OCI-M1 (cell line): ENCODE data around the gene KIF26B.

ENCODE experiments used
- DNase-seq: peaks from one replicate; lab custom pipeline; 2025; lab: John Stamatoyannopoulos, UW

KIF26B gene

DNA sequence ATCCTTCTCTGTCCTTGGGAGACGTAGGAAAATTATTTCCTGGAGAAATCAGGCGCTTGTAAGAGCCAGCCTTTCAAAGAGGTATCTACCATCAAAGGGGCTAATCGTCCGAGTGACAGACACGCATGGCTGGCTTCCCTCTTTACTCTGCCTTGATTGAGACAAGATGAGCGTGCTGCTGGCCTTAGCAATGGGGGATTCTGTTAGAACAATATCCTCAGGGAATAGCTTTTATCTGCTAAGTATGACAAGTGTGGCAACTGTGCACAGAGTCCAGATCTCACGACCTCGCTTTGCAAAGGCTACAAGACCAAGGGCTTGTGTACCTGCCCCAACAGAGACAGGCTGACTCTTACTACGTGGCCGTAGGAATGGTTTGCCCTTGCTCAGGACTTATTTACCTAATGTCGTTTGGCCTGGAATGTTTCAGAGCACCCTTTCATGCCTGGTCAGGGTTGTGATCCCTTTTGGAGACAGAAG lies 417.1 kb downstream of the KIF26B start:
- DNase-seq, result no peak

DNA sequence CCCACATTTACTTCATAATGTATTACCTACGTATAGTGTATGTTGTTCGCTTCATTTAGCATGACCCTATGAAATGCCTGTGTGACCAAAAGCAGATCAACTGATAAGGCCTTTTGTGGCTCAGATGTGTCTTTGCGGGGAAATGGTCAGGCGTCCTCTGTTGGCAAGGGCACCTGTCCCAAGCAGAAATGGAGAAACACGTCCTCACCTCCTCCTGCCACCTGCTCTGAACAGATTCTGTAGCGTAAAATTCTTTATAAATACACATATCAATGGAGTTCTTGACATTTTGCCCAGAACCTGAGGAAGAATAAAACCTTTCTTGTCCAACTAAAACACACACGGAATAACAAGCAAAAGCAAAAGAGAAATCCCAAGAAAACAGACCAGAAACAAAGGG lies 417.9 kb downstream of the KIF26B start:
- no peak for DNase-seq

DNA sequence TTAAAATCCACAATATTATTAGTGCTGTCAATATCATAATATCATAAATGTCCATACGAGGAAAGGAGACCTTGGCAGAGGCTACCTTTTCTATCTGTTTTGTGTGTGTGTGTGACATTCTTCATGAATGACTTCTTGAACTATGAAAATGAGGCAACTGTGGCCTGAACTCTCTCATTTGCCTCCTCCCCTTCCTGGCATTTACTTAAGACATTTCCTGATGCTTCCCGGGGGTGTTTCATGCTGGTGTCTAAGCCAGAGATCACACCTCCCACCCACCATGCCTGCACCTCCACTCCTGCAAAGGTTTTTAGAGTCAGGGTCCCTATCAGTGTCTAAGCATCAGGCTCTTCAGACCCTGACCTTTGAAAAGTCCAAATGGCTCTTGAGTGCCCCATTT lies 420.9 kb downstream of the KIF26B start:
- DNase-seq, result no peak

DNA sequence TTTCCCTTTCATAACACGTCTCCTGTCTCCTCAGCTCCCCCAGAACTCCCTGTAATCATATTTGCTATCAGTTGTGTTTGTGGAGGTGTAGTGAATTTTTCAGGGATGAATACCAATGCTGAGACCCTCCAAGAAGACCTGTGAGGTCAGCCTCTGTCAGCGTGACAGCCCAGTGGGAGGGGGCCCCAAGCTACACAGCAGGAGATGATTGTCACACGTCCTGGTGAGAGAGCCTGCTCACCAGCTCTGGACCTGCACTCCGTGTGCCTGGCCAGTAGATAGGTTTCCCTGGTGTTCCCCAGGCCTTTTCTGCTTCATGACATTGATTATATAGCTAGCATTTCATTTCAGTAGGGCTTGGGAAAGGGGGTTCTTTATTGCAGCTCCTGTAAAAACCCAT lies 421.5 kb downstream of the KIF26B start:
- no peak for DNase-seq

DNA sequence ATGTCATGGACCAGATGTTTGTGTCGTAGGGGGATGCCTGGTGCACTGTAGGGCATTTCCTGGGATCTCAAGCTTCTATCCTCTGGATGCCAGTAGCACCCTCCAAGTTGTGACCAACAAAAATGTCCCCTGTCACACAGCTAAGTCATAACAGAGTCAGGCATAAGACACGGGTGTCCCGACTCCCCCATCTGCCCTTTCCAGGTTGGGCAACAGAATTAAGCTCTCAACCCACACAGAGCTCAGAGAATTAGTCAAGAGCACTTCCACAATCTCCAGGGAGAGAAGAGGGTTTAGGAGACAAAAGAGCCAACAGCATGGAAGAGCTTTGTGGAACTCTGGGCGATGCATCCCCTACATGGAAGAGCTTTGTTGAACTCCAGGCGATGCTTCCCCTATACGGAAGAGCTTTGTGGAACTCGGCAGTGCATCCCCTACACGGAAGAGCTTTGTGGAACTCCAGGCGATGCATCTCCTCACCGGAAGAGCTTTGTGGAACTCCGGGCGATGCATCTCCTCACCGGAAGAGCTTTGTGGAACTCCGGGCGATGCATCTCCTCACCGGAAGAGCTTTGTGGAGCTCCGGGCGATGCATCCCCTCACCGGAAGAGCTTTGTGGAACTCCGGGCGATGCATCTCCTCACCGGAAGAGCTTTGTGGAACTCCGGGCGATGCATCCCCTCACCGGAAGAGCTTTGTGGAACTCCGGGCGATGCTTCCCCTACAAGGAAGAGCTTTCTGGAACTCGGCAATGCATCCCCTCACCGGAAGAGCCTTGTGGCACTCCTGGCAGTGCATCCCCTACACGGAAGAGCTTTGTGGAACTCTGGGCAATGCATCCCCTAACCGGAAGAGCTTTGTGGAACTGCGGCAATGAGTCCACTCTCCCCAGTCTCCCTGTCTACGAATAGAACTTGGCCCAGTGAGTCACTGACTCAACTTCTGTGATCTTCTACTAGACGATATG lies 422.7 kb downstream of the KIF26B start:
- no peak for DNase-seq

DNA sequence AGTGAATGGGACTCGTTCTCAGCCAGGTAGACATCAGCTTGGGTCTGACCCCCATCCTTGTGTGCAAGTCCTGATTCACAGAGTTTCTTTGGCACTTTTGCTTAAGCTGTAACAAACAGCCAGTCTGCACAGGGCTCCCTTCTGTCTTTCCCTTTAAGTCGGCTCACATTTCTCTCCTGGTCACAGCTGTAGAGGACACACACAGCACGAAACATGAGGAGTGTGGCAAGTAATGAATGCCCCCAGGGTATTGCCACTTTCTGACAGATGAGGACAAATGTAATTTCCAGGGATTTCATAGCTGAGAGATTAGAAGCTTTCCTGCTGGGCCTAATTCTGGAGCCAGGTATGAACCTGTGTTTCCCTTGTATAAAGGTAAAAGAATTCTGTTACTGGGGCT lies 423.5 kb downstream of the KIF26B start:
- DNase-seq, result no peak

DNA sequence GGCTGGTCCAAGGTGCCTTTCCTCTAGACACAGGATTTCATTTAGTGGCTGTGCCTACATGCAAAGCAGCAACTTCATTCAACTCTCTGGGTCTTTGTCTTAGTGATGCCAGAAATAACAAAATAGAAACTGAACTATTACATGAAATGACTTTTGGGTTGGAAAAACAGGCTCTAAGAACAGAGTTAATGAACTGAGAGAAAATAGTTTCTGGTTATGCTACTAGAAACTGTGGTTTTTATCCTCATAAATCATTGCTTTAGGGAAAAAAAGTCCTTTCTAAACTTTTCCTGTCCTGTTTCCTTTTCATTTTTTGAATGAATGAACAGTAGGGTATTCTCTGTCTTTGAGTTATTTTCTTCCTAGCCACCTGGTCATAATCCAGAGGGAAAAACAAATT lies 424.0 kb downstream of the KIF26B start:
- DNase-seq, result no peak

DNA sequence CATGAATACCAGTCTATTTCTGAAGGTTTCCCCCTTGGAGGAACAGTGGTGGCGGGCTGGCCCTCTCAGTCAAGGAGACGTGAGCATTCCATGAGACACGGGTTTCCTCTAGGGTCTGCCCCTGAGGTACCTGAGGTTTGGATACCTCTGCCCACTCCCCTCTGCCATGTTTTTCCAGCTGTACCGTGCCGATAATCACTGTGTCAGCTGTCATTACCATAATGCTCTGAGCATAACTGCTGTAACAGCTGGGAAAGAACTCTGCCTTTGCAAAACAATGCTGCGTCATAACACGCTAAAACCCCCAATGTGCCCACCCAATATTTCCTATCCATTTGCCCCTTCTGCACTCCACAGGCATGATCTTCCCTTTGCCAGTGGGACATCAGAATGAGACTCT lies 425.1 kb downstream of the KIF26B start:
- no peak for DNase-seq

DNA sequence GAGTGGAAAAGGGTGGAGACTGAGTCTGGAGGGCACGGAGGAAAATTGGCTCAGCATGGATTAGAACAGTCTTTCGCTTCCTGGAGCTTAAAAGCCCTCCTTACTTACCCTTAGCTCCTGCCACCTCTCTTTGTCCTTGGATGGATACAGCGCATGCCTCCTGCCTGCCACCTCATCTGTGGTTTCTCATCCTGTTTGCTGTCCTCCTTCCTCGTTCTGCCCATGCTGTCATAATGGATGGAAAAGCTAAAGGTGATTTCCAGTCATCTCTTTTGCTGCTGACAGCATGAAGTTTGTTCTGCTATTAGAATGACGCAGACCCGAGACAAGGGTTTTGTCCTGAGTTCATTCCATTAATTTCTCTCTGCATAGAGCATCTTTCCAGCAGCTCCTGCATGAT lies 425.9 kb downstream of the KIF26B start:
- no peak for DNase-seq

DNA sequence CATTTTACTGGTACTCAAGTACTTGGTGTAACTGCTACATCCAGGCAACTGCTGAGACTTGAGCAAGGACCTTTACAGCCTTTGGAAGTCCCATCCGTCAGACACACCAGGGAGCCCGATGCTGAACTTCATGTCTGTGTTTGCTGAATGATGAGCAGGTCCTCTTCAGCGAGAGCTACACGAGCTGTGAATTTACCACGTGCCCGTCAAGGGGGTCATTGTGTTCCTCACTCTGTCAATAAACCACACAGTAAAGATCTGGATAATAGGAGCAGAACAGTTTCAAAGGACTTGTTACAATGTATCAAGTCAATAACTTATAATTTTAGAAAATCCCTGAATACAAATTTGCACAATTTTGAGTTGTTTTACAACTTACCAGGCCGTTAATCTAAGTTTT lies 427.2 kb downstream of the KIF26B start:
- no peak for DNase-seq

DNA sequence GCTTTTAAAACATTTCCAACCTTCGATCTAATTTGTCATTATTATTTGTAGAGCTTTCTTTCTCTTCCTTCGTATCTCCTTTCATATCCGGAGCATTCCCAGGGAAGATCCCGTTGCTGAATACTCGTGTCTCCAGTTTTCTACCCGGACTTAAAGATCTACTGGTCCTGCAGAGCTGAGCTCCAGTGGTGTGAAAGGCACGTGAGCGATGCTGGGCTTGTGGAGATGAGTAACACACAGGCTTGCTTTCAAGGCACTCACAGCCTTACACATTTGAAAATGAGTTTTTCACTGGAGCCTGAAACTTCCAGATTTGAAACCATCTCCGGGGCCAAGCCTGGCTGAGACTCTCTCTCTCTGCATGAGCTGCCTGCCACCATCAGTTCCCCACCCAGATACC lies 428.3 kb downstream of the KIF26B start:
- DNase-seq, result no peak

DNA sequence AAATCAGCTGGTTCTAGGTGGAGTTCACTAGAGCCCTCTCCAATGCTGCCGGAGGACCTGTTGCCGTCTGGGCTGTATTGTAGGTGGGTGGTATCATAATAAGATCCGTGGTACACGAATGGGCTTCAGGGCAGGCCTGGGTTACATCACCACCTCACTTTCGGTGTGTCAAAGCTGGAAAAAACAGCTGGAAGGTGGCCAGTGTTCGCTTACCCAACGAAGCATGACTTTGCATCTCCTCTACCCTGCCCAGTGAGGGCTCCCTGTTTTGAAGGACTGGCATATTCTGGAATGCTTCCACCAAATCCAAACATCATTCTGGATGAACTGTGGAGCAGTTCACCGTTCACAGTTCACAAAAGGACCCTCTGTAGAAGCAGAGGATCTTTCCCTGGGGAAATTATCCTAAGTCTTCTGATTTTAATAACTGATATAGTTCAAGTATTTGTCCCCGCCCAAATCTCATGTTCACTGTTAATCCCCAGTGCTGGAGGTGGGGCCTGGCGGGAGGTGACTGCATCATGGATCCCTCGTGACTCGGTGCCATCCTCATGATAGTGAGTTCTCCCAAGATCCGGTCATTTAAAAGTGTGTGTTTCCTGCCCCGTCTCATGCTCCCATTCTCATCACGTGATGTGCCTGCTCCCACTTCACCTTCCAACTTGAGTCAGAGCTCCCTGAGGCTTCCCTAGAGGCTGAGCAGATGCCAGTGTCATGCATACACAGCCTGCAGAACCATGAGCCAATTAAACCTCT lies 429.0 kb downstream of the KIF26B start:
- DNase-seq, result no peak

DNA sequence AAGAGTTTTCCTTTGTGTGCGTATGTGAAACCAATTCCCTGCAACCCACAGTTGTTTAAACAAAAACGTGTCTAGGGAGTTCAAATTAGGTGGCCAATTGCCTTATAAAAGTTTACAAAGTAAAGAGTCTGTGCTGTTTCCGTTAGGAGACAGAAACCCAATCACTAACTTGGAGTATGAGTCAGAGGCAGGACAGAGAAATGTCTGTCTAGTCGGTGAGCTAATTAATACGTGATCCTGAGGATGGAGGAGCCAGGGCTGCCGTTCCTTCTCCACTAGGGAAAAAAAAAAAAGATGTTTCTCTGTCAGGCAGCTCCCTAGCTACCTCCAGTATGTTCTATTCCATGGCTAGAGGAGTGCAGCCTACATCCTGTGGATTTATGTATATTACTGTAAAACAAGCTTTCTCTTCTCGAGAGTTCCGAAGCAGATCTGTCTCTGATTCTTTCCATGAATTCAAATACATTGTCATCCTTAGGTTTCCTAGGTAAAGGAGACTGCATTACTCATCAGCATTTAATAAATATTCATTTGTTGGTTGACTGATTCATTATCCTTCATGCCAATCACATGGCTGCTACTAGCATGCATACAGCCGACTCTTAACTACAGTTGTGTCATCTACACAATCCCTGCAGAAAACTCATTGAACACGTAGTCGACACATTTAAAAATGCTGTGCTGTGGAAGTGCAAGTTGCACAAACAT lies 430.6 kb downstream of the KIF26B start:
- no peak for DNase-seq

DNA sequence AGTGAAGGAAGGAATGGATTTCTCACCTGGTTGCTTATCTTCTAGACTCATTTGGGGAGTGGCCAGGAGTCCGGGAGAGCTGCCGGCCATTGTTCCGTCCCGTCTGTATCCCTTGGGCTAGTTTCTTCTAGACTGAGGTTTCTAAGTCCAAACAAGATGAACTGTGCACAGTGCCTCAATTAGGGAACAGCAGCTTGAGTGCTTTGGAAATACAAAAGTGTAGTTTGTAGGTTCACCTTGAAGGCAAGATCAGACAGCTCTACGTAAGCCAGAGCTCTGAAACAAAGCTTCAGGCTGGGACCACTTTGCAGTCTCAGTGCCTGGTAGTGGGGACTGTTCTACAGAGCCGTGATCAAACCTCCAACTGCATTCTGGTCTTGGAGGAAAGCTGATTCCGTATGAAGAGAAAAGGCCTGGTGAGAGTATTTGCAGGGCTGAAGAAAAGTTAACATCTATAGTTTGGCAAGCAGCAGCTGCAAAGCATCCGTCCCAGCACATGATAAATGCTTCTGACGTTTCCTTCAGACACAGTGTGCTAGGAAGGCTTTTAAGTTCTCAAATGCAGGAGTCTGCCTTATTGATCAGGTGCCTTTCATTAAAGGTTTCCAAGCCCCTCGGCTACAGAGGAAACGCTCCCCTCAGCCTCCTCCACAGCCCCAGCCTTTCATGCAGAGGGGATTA lies 432.8 kb downstream of the KIF26B start:
- no peak for DNase-seq

DNA sequence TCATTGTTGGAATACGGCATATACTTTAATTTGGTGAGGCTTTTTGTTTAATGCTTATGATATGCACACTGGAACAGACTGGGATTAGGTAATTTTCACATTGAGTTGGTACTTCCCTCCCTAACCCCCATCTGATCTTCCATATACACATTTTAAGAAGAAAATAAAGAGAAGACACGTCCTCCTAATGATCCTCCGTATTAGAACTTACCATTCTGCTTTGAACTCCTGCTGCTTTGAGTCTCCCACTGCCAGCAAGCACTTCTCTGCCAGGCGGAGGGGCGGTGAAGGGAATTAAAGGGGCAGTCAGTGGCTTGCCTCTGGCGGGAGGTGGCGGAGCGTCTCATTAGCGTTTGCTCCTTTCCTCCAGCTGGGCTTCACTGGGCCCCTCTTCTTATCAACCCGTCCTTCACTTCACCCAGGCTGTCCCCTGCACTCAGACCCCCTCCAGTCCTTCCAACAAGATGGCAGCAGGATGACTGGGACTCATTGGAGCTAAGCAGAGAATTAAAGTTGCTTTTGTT lies 433.4 kb downstream of the KIF26B start:
- no peak for DNase-seq

DNA sequence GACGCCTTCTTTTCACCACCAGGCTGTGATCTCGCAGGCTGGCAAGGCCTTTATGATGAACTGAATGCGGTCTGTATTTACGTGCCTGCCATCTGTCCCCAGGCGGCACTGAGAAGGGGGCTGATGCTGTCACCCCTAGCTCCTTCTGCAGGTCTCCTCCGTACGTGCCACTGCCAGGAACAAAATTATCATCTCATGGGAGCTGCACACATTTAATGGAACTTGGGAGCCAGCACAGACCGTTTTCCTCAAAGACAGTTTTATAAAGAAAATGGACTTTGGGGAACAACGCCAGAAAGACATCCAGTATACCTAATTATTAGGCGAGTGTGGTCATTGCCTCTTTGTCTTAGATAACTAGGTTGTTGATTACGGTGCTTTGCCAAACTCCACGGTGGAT lies 434.5 kb downstream of the KIF26B start:
- no peak for DNase-seq

DNA sequence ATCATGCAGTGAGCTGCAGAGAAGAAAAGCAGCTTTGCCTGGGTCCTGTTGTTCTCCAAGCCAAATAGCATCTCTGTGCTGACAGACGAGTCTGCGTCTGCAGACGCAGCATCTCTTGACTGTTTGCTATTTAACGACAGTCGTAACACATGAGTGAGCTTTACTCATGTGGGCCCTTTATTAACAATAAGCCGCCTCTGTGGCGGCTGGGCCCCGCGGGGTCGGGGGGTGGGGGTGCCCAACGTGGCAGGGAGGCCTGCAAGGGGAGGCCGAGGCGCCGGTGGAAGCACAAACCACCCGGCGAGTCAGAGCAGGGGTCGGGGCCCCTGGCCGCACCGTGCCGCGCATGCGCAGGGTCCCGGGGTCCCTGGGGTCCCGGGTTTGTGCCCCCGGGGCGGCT lies 435.1 kb downstream of the KIF26B start:
- DNase-seq, result no peak

DNA sequence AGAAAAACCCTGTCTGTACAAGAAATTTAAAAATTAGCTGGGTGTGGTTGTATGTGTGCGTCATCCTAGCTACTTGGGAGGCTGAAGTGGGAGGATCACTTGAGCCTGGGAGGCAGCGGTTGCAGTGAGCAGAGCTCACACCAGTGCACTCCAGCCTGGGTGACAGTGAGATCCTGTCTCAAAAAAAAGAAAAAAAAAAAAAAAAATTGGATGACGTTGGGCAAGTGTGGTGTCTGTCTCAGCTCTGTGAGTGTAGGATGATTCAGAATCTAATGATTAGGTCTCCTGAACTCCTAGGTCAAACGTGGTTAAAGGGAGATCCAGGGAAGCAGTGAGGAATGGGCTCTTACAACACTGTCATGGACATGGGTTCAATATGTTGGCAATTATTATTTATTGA lies 435.9 kb downstream of the KIF26B start:
- no peak for DNase-seq

DNA sequence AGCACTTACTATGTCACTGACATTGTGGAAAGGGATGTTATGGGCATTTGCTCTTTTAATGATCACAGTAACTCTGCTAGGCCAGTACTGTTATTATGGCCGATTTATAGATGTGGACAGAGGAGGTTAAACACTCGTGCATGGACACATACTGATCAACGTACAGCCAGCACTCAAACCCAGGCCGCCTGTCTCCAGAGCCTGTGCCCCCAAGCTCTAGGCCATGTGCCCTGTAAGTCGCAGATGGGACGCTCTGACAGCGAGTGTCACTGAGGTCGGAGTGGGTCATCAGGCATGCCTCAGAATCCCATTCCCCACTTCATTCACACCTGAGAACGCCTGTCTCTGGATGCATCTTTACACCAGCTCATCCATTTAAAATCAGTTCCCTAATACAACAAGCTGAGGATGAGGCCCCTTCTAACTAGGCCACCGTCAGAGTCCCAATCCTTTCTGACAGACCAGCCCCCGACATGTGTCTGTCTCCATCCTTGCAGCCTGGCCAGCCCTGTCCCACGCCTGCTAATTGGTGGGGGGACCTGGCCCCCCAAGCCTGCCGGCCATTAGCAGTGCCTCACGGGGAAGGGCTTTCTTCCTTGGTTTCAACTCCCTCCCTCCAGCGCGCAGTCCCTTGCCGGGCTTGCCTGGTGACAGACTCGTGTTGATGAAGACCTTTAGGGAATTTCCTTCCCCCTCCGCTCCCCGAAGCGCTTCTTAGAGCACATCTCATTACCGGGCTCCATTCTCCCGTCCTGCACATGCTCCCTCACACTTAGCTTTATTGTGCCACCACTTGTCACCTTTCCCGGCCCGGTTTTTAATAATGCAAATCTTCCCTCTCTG lies 436.8 kb downstream of the KIF26B start:
- no peak for DNase-seq

DNA sequence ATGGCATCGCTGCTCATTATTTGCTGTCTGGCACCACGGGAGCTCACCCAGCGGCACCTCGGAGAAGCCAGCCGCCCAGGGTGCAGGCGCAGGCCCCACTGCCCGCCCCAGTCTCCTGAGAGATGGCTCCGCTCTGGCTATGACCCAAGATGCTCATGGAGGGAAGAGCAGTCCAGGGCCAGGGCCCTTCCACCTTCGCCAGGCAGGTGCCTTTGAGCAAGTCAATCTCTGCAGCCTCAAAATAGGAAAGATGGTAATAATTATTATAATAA lies 437.3 kb downstream of the KIF26B start:
- DNase-seq, result no peak
